Stimulated activated naive CD8-positive, alpha-beta T cell treated with anti-CD3 and anti-CD28 coated beads, Interleukin-15, Interleukin-2, amounts not matched to agents 100 ng/mL and 50 ng/mL, for 24 hours (primary cell): ENCODE measurements around the gene AGBL1.
"Not testable (repeated sequence)": the region's sequence is repeated elsewhere in the genome, so short reads cannot be mapped to it uniquely, and the experiment has no call there.

Experiments used
- H3K27ac Mint-ChIP-seq: one replicate; pipeline ENCODE4 v1.8.0; 2021; ENCODE audit warnings: mild to moderate bottlenecking, mixed read lengths
- H3K27me3 Mint-ChIP-seq: one replicate; pipeline ENCODE4 v1.8.0; 2021; ENCODE audit warnings: mixed read lengths
- H3K36me3 Mint-ChIP-seq: one replicate; pipeline ENCODE4 v1.8.0; 2021; ENCODE audit warnings: low read depth, mixed read lengths
- H3K4me1 Mint-ChIP-seq: one replicate; pipeline ENCODE4 v1.8.0; 2021; ENCODE audit warnings: low read depth, mixed read lengths
- H3K4me3 Mint-ChIP-seq: one replicate; pipeline ENCODE4 v1.8.0; 2021; ENCODE audit warnings: mild to moderate bottlenecking, mixed read lengths
- H3K9me3 Mint-ChIP-seq: one replicate; pipeline ENCODE4 v1.8.0; 2021; ENCODE audit warnings: mixed read lengths

Gene AGBL1

DNA sequence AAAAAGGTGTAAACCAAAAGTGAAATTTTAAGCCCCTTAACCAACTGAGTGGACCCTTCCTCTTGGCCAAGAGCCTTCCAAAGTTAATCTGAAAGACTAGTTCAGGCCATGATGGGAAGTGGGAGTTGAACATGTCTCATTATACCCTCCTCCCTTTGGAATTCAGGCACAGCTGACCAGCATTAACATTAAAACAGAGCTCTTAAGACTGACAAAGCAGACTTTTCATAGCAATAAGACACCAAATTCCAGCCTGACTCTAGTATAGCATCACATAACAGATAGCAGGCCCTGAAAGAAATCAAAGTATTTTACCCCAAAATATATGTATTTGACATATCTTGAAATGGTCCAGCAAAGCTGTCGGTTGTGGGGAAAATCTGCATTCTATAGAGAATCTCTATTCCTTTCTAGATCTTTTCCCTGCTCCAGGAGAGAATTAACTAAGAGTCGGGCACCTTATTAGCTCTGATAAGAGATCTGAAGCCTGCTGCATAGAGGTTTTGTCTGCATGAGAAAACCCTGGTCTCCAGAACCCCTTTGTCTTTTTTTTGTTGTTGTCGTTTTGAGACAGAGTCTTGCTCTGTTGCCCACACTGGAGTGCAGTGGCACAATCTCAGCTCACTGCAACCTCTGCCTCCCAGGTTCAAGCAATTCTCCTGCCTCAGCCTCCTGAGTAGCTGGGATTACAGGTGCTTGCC is 43.2 kb downstream of the AGBL1 start:
- not testable (repeated sequence) for H3K27ac Mint-ChIP-seq, H3K9me3 Mint-ChIP-seq, H3K36me3 Mint-ChIP-seq, H3K4me1 Mint-ChIP-seq, H3K4me3 Mint-ChIP-seq
- peaks cover 14% of the 10 kb centered on the region for H3K27me3 Mint-ChIP-seq

DNA sequence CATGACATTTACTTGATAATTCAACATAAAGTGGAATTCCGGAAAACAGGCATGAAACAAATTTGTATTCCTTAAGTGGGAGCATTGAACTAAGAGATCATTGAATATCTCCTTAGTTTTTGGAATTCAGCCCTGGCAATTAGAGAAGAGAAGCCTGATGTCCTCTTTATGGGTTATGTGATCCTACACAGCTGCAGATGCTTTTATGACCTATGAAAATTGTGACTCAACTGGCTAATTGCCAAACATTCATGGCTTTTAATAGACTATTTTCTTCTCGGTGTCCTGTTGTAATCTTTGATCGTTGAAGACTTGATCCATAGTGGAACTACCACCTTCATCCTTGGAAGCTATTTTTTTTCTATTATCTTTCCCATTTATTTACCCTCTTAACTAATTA is 46.1 kb downstream of the AGBL1 start:
- no peaks in the 10 kb centered on the region for H3K9me3 Mint-ChIP-seq
- H3K4me1 Mint-ChIP-seq = no peaks in the 10 kb centered on the region
- no peak overlapping the region for H3K4me3 Mint-ChIP-seq
- H3K36me3 Mint-ChIP-seq = no peaks in the 10 kb centered on the region
- H3K27ac Mint-ChIP-seq = no peak overlapping the region
- peaks cover 14% of the 10 kb centered on the region for H3K27me3 Mint-ChIP-seq

DNA sequence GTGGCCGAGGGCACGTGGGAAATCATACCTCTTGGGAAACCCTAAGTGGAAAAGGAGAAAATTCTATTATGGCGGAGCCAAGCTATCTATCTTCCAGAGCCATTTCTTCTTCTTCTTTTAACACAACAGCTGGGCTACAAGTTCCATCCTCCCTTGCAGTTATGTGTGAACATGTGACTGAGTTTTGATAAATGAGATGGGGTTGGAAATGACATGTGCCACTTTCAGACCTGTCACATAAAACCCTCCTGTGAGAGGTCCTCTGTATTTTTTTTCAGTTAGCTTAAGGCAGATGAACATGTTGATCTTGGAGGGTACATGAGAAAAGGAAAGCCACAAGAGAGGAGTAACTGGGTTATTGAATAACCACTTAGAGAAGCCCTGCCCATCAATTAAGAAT is 47.9 kb downstream of the AGBL1 start:
- Mint-ChIP-seq H3K4me1 (no peaks in the 10 kb centered on the region), H3K36me3 (no peaks in the 10 kb centered on the region), H3K27me3 (peaks cover 7% of the 10 kb centered on the region), H3K9me3 (no peaks in the 10 kb centered on the region), H3K4me3 (no peak overlapping the region), H3K27ac (no peak overlapping the region)

DNA sequence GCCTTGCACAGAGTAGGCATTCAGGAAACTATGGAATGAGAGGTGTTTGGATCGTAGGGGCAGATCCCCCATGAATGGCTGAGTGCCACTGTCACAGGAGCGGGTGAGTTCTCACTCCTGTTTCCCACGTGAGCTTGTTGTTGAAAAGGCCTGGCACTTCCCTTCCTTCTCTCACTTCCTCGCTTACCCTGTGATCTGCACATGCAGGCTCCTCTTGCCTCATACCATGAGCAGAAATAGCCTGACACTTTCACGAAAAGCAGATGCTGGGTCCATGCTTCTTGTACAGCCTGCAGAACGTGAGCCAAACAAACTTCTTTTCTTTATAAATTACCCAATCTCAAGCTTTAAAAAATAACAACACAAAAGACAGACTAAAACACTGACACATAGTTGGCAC is 55.4 kb downstream of the AGBL1 start:
- H3K27ac Mint-ChIP-seq = no peak overlapping the region
- H3K27me3 Mint-ChIP-seq = peaks cover 4% of the 10 kb centered on the region
- no peaks in the 10 kb centered on the region for H3K9me3 Mint-ChIP-seq
- H3K36me3 Mint-ChIP-seq = no peaks in the 10 kb centered on the region
- no peaks in the 10 kb centered on the region for H3K4me1 Mint-ChIP-seq
- H3K4me3 Mint-ChIP-seq = no peak overlapping the region

DNA sequence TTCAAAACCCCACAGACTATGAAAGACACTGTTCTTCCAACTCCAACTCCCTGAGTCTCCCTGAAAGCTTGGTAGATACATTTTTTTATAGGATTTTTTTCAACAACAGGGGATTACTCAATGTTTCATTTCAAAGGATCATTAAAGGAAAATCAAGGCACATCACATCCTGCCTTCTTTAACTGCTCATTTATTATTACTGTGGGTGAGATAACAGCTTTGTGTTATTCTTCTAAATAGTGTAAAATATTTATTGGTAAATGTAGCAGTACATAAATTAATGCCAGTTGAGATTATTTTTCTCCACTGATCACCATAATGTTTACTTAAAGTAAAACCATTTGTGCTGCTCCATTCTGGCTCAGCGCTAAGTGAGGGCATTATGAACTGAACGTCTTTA is 57.2 kb downstream of the AGBL1 start:
- Mint-ChIP-seq H3K36me3 (no peaks in the 10 kb centered on the region), H3K27ac (no peak overlapping the region), H3K27me3 (peaks cover 7% of the 10 kb centered on the region), H3K9me3 (no peaks in the 10 kb centered on the region), H3K4me1 (no peaks in the 10 kb centered on the region), H3K4me3 (no peak overlapping the region)

DNA sequence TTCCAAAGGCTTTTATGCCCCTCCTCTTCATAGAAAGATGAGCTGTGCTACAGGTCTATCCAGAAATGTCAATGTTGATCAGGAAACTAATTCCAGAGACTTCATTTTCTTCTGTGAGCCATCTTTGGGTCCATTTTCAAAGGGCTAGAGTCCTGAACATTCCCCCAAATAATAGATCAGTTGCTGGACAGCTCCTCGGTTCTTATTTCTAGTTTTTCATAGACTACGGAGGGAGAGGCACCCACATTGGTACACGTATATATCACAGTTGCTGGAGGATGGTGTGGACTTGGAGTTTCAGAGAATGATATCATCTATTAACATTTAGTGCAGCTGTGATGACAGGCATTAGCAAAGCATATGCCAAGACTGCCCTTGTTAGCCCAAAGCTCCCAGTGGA is 59.1 kb downstream of the AGBL1 start:
- H3K4me3 Mint-ChIP-seq = no peak overlapping the region
- no peaks in the 10 kb centered on the region for H3K4me1 Mint-ChIP-seq
- peaks cover 18% of the 10 kb centered on the region for H3K27me3 Mint-ChIP-seq
- H3K27ac Mint-ChIP-seq = no peak overlapping the region
- H3K36me3 Mint-ChIP-seq = no peaks in the 10 kb centered on the region
- H3K9me3 Mint-ChIP-seq = no peaks in the 10 kb centered on the region

DNA sequence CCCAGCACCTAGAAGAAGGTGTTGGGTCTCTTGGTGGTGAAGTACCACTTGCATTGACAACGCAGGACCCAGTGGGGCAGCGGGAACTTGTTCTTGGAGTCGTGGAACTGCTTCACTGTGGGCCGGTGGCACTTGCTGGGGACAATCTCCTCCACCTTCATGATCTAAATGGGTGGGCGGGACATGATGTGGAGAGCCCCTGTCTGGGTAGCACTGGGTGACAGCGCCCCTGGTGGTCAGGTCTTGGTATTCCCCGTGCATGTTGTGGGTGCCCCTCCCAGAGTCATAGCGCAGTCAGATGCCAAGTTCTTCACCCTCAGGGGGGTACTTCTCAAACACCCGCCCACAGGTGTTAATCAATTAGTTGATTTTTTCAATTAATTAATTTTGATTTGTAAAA is 60.2 kb downstream of the AGBL1 start:
- Mint-ChIP-seq H3K4me3 (no peak overlapping the region), H3K4me1 (no peaks in the 10 kb centered on the region), H3K36me3 (no peaks in the 10 kb centered on the region), H3K27me3 (peaks cover 18% of the 10 kb centered on the region), H3K9me3 (no peaks in the 10 kb centered on the region), H3K27ac (no peak overlapping the region)

DNA sequence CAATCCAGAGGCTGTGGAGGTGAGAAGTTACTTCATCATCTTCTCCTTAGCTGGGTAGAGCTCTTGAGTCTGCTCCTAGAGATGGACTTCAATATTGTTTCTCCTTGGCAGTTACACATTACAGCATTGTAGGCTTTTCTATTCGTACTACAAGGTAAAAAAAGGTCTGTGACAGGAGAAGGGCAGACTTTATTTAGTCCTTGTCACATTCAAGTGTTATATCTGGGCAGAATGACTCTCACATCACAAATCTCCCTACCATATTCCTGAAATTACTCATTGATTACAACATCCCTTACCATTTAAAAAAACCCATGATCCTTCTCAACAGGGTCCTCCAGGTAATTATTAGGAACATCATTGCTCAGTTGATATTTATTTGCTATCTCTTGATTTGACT is 75.0 kb downstream of the AGBL1 start:
- H3K9me3 Mint-ChIP-seq = peaks cover 14% of the 10 kb centered on the region
- H3K27ac Mint-ChIP-seq = no peak overlapping the region
- no peaks in the 10 kb centered on the region for H3K36me3 Mint-ChIP-seq
- no peaks in the 10 kb centered on the region for H3K4me1 Mint-ChIP-seq
- no peak overlapping the region for H3K4me3 Mint-ChIP-seq
- no peaks in the 10 kb centered on the region for H3K27me3 Mint-ChIP-seq

DNA sequence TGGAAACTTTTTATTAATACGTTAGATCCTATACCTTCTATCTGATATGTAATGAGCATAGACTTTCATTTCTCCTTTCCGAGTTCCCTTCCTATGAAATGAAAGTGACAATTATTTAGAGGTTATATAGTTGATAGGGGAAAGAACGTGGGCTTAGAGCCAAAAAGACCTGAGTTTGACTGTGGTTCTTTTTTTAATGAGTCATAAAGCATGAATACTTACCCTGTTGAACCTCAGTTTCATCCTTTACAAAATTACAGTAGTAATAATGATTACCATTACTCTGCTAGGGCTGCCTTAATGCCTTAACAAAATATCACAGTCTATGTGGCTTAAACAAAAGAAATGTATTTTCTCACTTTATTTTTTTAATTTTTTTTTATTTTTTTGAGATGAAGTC is 75.9 kb downstream of the AGBL1 start:
- Mint-ChIP-seq H3K27me3 (no peaks in the 10 kb centered on the region), H3K36me3 (no peaks in the 10 kb centered on the region), H3K4me1 (no peaks in the 10 kb centered on the region), H3K27ac (no peak overlapping the region), H3K4me3 (no peak overlapping the region), H3K9me3 (peaks cover 8% of the 10 kb centered on the region)

DNA sequence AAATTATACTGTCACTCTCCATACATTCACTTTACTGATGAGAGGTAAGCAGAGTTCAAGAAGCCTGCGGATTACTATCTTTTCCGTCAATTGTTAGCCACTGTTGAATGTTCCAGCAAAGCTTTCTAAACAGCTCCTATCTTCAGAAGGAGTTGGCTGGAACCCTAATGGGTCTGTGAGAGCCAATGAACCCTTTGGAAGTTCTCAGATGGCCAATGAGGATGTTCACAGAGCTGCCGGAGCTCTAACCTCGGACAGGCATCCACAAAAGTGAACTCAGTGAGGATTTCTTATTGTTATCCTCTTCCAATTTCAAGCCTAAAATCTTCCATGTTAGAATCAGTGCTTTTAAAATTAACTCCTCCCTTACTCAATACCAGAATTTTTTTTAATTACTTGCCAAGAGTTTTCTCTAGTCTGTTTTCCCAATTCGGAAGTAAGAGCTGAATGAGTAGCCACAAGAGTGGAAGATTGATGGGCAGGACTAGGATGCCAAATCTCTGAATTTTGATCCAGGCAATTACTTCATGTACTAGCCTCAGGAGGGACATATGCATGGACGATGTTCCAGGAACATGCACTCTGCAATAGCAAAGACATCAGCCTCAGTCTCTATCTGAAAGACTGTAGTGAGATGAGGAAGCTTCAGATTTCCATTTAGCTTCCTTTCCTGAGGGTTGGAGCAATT is 78.1 kb downstream of the AGBL1 start:
- no peaks in the 10 kb centered on the region for H3K4me1 Mint-ChIP-seq
- H3K9me3 Mint-ChIP-seq = no peaks in the 10 kb centered on the region
- no peak overlapping the region for H3K27ac Mint-ChIP-seq
- no peaks in the 10 kb centered on the region for H3K36me3 Mint-ChIP-seq
- no peaks in the 10 kb centered on the region for H3K27me3 Mint-ChIP-seq
- no peak overlapping the region for H3K4me3 Mint-ChIP-seq

DNA sequence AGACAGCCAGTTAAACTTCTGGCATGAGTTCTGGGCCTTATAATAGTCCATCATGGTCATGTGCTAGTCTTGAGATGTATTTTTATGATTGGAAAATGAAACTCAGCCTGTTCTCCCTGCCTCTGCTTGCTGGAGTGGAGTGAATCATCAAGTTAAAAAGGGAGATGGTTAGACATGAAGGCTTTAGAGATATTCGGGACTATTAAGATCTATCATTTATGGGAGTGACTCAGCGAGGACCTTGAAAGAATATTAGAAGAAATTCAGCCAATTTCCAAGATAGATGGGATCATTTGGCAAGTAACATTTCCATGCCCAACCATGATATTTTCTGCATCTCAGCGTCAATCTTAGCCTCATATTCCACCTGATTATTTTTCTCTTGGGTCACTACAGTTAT is 79.8 kb downstream of the AGBL1 start:
- H3K36me3 Mint-ChIP-seq = no peaks in the 10 kb centered on the region
- H3K4me1 Mint-ChIP-seq = no peaks in the 10 kb centered on the region
- H3K27me3 Mint-ChIP-seq = no peaks in the 10 kb centered on the region
- no peaks in the 10 kb centered on the region for H3K9me3 Mint-ChIP-seq
- H3K27ac Mint-ChIP-seq = no peak overlapping the region
- H3K4me3 Mint-ChIP-seq = no peak overlapping the region

DNA sequence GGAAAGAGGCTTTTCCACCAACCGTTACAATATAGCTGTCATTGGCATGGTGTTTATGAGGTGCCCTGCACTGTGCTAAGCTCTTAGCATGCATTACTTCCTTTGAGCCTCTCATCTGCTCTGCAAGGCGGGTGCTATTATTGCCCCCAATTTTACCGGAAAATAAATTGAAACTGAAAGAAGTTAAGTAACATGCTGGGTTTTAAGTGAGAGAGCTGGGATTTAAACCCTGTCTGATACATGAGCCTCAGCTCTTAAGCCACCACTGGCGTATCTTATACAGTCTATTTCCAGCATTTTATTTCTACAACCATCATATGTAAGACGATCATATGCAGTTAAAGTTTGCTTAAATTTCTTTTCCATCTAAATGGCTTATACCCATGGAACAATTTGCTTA is 81.6 kb downstream of the AGBL1 start:
- Mint-ChIP-seq H3K9me3 (no peaks in the 10 kb centered on the region), H3K27ac (no peak overlapping the region), H3K27me3 (no peaks in the 10 kb centered on the region), H3K4me1 (no peaks in the 10 kb centered on the region), H3K4me3 (no peak overlapping the region), H3K36me3 (no peaks in the 10 kb centered on the region)

DNA sequence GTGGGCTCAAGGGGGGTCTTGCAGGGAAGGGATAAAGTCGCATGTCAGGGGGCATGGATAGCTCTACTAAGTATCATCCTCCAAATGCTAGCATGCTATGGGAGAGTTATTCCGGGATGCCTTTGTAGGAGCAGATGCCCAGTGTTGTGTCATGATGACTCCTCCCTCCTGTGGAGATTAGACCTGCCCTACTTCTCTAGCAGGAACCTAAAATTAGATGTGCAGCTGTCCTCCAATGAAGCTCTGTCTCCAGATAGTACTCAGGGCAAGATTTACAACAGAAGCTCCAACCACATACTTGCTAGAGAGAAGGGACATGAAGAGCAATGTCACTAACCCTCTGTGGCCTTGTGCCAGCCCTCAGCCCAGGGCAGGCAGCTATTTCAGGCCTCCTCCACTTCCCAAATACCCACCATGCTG is 82.5 kb downstream of the AGBL1 start:
- Mint-ChIP-seq H3K4me3 (no peak overlapping the region), H3K9me3 (no peaks in the 10 kb centered on the region), H3K4me1 (no peaks in the 10 kb centered on the region), H3K27ac (no peak overlapping the region), H3K36me3 (no peaks in the 10 kb centered on the region), H3K27me3 (no peaks in the 10 kb centered on the region)

DNA sequence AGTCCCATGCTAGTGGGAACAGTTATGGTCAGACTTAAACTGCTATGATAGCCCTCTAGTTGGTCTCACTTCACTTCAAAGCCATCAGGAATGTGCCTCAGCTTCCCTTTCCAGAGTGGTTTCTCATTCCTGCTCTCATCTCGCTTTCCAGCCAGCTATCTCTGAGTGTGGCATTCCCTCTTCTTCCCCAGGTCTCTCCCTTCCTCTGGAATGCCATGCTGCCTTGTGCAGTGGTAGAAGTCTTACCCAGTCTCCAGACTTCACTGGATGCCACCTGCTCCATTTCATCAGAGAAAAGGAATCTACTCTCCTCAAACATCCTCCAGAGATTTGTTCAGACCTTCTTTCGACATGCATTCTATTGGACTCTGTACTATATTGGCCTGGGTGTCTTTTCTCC is 83.0 kb downstream of the AGBL1 start:
- no peaks in the 10 kb centered on the region for H3K4me1 Mint-ChIP-seq
- no peak overlapping the region for H3K27ac Mint-ChIP-seq
- no peaks in the 10 kb centered on the region for H3K36me3 Mint-ChIP-seq
- no peak overlapping the region for H3K4me3 Mint-ChIP-seq
- no peaks in the 10 kb centered on the region for H3K9me3 Mint-ChIP-seq
- H3K27me3 Mint-ChIP-seq = peaks cover 3% of the 10 kb centered on the region

DNA sequence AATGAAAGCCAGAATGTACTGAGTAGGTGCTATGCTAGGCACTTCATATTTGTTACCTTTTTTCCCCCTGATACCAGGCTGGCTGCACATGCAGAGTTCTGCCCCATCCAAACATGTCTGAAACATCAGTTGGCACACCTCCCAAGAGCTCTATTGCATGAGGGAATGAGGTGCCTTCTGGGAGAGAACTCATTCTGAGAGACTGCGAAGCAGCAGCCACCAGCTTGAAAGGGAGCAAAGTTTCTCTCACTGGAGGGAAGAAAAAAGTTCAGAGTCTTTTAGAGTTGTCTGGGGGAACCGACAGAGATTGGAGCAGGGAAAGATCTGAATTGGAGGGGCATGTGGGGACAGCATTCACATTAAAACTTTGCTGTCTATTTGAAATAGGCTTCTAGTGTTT is 84.1 kb downstream of the AGBL1 start:
- H3K27ac Mint-ChIP-seq = no peak overlapping the region
- no peaks in the 10 kb centered on the region for H3K9me3 Mint-ChIP-seq
- no peaks in the 10 kb centered on the region for H3K4me1 Mint-ChIP-seq
- no peak overlapping the region for H3K4me3 Mint-ChIP-seq
- no peaks in the 10 kb centered on the region for H3K36me3 Mint-ChIP-seq
- peaks cover 3% of the 10 kb centered on the region for H3K27me3 Mint-ChIP-seq
